Activated B cell treated with CpG ODN at 0.5 μM for 24 hours (primary cell): ENCODE results near the gene CNIH3. TPM values are rescaled to one million over a fixed set of nuclear protein-coding genes. Genes with fewer than 3 reads are reported as not detected.

Experiments
- ATAC-seq: fragments of 200-7000 bp; cut with Tn5 transposase; one replicate; pipeline ENCODE4 v1.10.0; 2021; ENCODE audit warnings: low read depth, mild to moderate bottlenecking, moderate library complexity
- CTCF ChIA-PET: fragments of 350-600 bp; sonication (Branson Sonifier 250); formaldehyde crosslinking; loops from one replicate; lab custom pipeline; 2021; ENCODE audit warnings: antibody characterized with exemption; lab: Charles Lee
- POLR2A ChIA-PET: fragments of 350-600 bp; sonication (Branson Sonifier 250); formaldehyde crosslinking; loops from one replicate; lab custom pipeline; 2021; ENCODE audit warnings: antibody characterized with exemption; lab: Charles Lee
- DNase-seq: peaks from one replicate; pipeline ENCODE4 v3.0.0; 2022
- H3K27ac Mint-ChIP-seq: one replicate; pipeline ENCODE4 v1.8.0; 2020; ENCODE audit warnings: mixed read lengths
- H3K27me3 Mint-ChIP-seq: one replicate; pipeline ENCODE4 v1.8.0; 2021; ENCODE audit warnings: mixed read lengths
- H3K36me3 Mint-ChIP-seq: one replicate; pipeline ENCODE4 v1.8.0; 2021; ENCODE audit warnings: low read depth, mixed read lengths
- H3K4me1 Mint-ChIP-seq: one replicate; pipeline ENCODE4 v1.8.0; 2021; ENCODE audit warnings: mixed read lengths
- H3K4me3 Mint-ChIP-seq: one replicate; pipeline ENCODE4 v1.8.0; 2020; ENCODE audit warnings: mild to moderate bottlenecking, mixed read lengths
- H3K9me3 Mint-ChIP-seq: one replicate; pipeline ENCODE4 v1.8.0; 2020; ENCODE audit warnings: mixed read lengths
- CTCF ChIP-seq: fragments of 200-600 bp; IDR thresholded peaks from one replicate; pipeline ENCODE4 v1.8.0; 2022; ENCODE audit warnings: antibody characterized with exemption, mild to moderate bottlenecking
- intact Hi-C: fragments of 100-400 bp; cut with micrococcal nuclease; formaldehyde crosslinking; loops from one replicate; pipeline ENCODE4 v1.15.1; 2024
- total RNA-seq: library from RNA; stranded (reverse); gene quantifications from 2 replicates; pipeline ENCODE4 v1.2.3, GENCODE V29; 2022

The CNIH3 gene
- total RNA-seq, 1 donor from 2014 or later: 1.8 TPM

GRCh38 chr1:224621813-224622682 lies 5.9 kb downstream of the CNIH3 start:
- intact Hi-C loops: no loop called here
- H3K9me3 Mint-ChIP-seq: peaks cover 8% of the 10 kb centered on the region
- TF ChIP-seq CTCF: no peak
- H3K36me3 Mint-ChIP-seq: no peaks in the 10 kb centered on the region
- no peak for ATAC-seq
- CTCF ChIA-PET: no interaction called here
- H3K4me3 Mint-ChIP-seq: no peak overlapping the region
- peaks cover 46% of the 10 kb centered on the region for H3K27me3 Mint-ChIP-seq
- DNase-seq: no peak
- no peaks in the 10 kb centered on the region for H3K4me1 Mint-ChIP-seq
- POLR2A ChIA-PET: no interaction called here
- no peak overlapping the region for H3K27ac Mint-ChIP-seq

GRCh38 chr1:224622831-224623230 lies 6.7 kb downstream of the CNIH3 start:
- H3K27ac Mint-ChIP-seq: no peak overlapping the region
- CTCF ChIA-PET: no interaction called here
- no peaks in the 10 kb centered on the region for H3K36me3 Mint-ChIP-seq
- no peak for TF ChIP-seq CTCF
- H3K9me3 Mint-ChIP-seq: peaks cover 8% of the 10 kb centered on the region
- peaks cover 40% of the 10 kb centered on the region for H3K27me3 Mint-ChIP-seq
- intact Hi-C loops: no loop called here
- H3K4me1 Mint-ChIP-seq: no peaks in the 10 kb centered on the region
- no peak overlapping the region for H3K4me3 Mint-ChIP-seq
- ATAC-seq (no peak), DNase-seq (no peak)
- POLR2A ChIA-PET: no interaction called here

GRCh38 chr1:224623310-224623714 lies 7.2 kb downstream of the CNIH3 start:
- ATAC-seq: no peak
- intact Hi-C loops: no loop called here
- Mint-ChIP-seq H3K27ac (no peak overlapping the region), H3K9me3 (peaks cover 8% of the 10 kb centered on the region), H3K4me1 (no peaks in the 10 kb centered on the region), H3K36me3 (no peaks in the 10 kb centered on the region), H3K4me3 (no peak overlapping the region), H3K27me3 (peaks cover 37% of the 10 kb centered on the region)
- POLR2A ChIA-PET: no interaction called here
- DNase-seq: no peak
- CTCF ChIA-PET: no interaction called here
- no peak for TF ChIP-seq CTCF

DNA sequence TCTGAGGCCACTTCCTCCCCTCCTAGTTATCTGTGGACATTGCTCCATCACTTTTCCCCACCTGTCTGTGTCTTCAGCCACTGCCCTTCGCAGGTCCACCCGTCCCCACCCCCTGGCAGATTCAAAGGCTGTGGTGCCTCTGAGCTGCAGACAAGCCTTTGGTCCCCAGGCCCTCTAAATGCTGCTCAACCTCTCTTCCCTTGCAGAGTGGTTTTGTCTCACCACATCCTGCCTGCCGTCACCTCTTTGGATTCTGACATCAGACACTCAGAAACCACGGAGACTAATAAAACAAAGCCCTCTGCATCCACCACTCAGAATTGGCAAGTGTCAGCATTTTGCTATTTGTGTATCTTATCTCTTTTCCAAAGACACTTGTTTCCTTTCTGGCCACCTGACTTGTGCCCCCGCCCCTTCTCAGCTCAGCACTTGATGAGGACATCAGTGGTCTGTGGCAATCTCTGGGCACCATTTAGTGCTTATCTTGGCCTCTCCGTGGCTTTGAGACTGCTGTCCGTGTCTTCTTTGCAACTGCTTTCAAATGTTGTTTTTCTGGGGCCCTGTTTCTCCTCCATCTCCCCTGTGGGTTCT lies 7.7 kb downstream of the CNIH3 start:
- intact Hi-C loops: no loop called here

More for the DNA sequence above, 7.7 kb downstream of the CNIH3 start:
- CTCF ChIA-PET: no interaction called here
- Mint-ChIP-seq H3K27ac (no peak overlapping the region), H3K27me3 (peaks cover 32% of the 10 kb centered on the region), H3K36me3 (no peaks in the 10 kb centered on the region), H3K9me3 (peaks cover 8% of the 10 kb centered on the region), H3K4me3 (no peak overlapping the region), H3K4me1 (no peaks in the 10 kb centered on the region)
- POLR2A ChIA-PET: no interaction called here
- TF ChIP-seq CTCF: no peak
- DNase-seq (no peak), ATAC-seq (no peak)
